Middle frontal gyrus (tissue), 1 donor: ENCODE results near the gene CEP78.

Source experiments
- DNase-seq: peaks from one replicate; pipeline ENCODE4 v3.0.0-alpha.2; 2015; ENCODE audit warnings: low spot score; ENCODE audit errors: extremely low spot score

CEP78 gene

GRCh38 chr9:78307360-78307759 is 71.5 kb downstream of the CEP78 start:
- DNase-seq: no peak

GRCh38 chr9:78309066-78309465 is 73.2 kb downstream of the CEP78 start:
- DNase-seq: no peak

- DNase-seq: no peak
Observed at GRCh38 chr9:78311075-78311474, 75.2 kb downstream of the CEP78 start.

- no peak for DNase-seq
Observed at GRCh38 chr9:78311886-78312524, 76.1 kb downstream of the CEP78 start.

GRCh38 chr9:78314550-78314949 is 78.7 kb downstream of the CEP78 start:
- DNase-seq: no peak

GRCh38 chr9:78314953-78315870 is 79.3 kb downstream of the CEP78 start:
- DNase-seq: no peak

GRCh38 chr9:78316166-78316892 is 80.5 kb downstream of the CEP78 start:
- no peak for DNase-seq

GRCh38 chr9:78319197-78320029 is 83.5 kb downstream of the CEP78 start:
- no peak for DNase-seq

- DNase-seq: no peak
Observed at GRCh38 chr9:78320030-78320693, 84.3 kb downstream of the CEP78 start.

- no peak for DNase-seq
Observed at GRCh38 chr9:78320875-78321496, 85.1 kb downstream of the CEP78 start.

- DNase-seq: no peak
Observed at GRCh38 chr9:78321505-78321904, 85.6 kb downstream of the CEP78 start.

GRCh38 chr9:78324068-78324650 is 88.3 kb downstream of the CEP78 start:
- DNase-seq: no peak

- no peak for DNase-seq
Observed at GRCh38 chr9:78324682-78325081, 88.8 kb downstream of the CEP78 start.

GRCh38 chr9:78325343-78325742 is 89.5 kb downstream of the CEP78 start:
- no peak for DNase-seq

GRCh38 chr9:78325846-78326360 is 90.0 kb downstream of the CEP78 start:
- DNase-seq: no peak

GRCh38 chr9:78326564-78326963 is 90.7 kb downstream of the CEP78 start:
- DNase-seq: no peak
